GM23248 (cell line): ENCODE measurements around the gene ENDOV. TPM values are rescaled to one million over a fixed set of nuclear protein-coding genes. Genes with fewer than 3 reads are reported as not detected.

Source experiments
- DNase-seq: peaks from one replicate; pipeline ENCODE4 v3.0.0-alpha.2; 2015
- H2AFZ ChIP-seq: fragments of 200-600 bp; sonication (generic); 2 replicates; pipeline ENCODE4 v1.6.1; 2016; ENCODE audit warnings: antibody characterized with exemption
- H3F3A ChIP-seq: fragments of 200-600 bp; sonication (generic); 2 replicates; pipeline ENCODE4 v1.6.1; 2016; ENCODE audit warnings: mild to moderate bottlenecking, antibody characterized with exemption, mixed run types; ENCODE audit not compliant: insufficient read depth
- H3K27ac ChIP-seq: fragments of 200-600 bp; sonication (generic); 2 replicates; pipeline ENCODE4 v1.5.1; 2016; ENCODE audit warnings: mild to moderate bottlenecking
- H3K27me3 ChIP-seq: fragments of 200-600 bp; sonication (generic); replicated peaks from 2 replicates; pipeline ENCODE4 v1.6.1; 2016; ENCODE audit warnings: mild to moderate bottlenecking; ENCODE audit not compliant: insufficient read depth
- H3K36me3 ChIP-seq: fragments of 200-600 bp; sonication (generic); 2 replicates; pipeline ENCODE4 v1.6.1; 2016; ENCODE audit warnings: low read depth, mild to moderate bottlenecking
- H3K4me1 ChIP-seq: fragments of 200-600 bp; sonication (generic); 2 replicates; pipeline ENCODE4 v1.6.1; 2016; ENCODE audit warnings: mild to moderate bottlenecking; ENCODE audit not compliant: insufficient read depth
- H3K4me2 ChIP-seq: fragments of 200-600 bp; sonication (generic); one replicate; pipeline ENCODE4 v1.6.1; 2016; ENCODE audit warnings: mild to moderate bottlenecking; ENCODE audit not compliant: unreplicated experiment
- H3K4me3 ChIP-seq: fragments of 200-600 bp; sonication (generic); 2 replicates; pipeline ENCODE4 v1.5.1; 2016; ENCODE audit warnings: mild to moderate bottlenecking
- H3K79me2 ChIP-seq: fragments of 200-600 bp; sonication (generic); 2 replicates; pipeline ENCODE4 v1.6.1; 2016; ENCODE audit warnings: mild to moderate bottlenecking; ENCODE audit not compliant: insufficient read depth
- H3K9ac ChIP-seq: fragments of 200-600 bp; sonication (generic); 2 replicates; pipeline ENCODE4 v1.6.1; 2016; ENCODE audit warnings: mild to moderate bottlenecking
- H3K9me2 ChIP-seq: fragments of 200-600 bp; sonication (generic); 2 replicates; pipeline ENCODE4 v1.6.1; 2016; ENCODE audit warnings: mixed run types, mild to moderate bottlenecking, moderate library complexity; ENCODE audit not compliant: insufficient read depth
- H3K9me3 ChIP-seq: fragments of 200-600 bp; sonication (generic); one replicate; pipeline ENCODE4 v1.6.1; 2017; ENCODE audit warnings: low read depth
- H4K20me1 ChIP-seq: fragments of 200-600 bp; sonication (generic); 2 replicates; pipeline ENCODE4 v1.6.0; 2016; ENCODE audit not compliant: insufficient read depth
- EZH2 ChIP-seq: fragments of 200-600 bp; sonication (generic); IDR thresholded peaks from 2 replicates; pipeline ENCODE4 v1.6.1; 2018; ENCODE audit warnings: antibody characterized with exemption, mild to moderate bottlenecking; ENCODE audit not compliant: insufficient read depth, poor library complexity, severe bottlenecking
- EZH2phosphoT487 ChIP-seq: fragments of 200-600 bp; sonication (generic); IDR thresholded peaks from 2 replicates; pipeline ENCODE4 v1.6.1; 2018; ENCODE audit warnings: antibody characterized with exemption, moderate library complexity, mild to moderate bottlenecking, low read depth; ENCODE audit not compliant: insufficient read depth
- WGBS, 2 experiments: methylation state at CpG; one replicate each; pipeline ENCODE4 v1.1.6; 2015 to 2017; ENCODE audit warnings: low lambda C conversion rate in 2 of 2, low coverage in 1 of 2; ENCODE audit errors: missing lambda C conversion rate in 2 of 2; 5-methylcytosine and 5-hydroxymethylcytosine counted together
- in situ Hi-C: fragments of 300-500 bp; cut with MboI; formaldehyde crosslinking; loops from 2 replicates; pipeline ENCODE4 v1.15.0; 2020
- polyA plus RNA-seq: library from polyadenylated mRNA; unstranded; fragments of >200 nt; fragmentation: Nextera tagmentation; extraction: Ambion mirVana; gene quantifications from 2 replicates; pipeline ENCODE4 v1.2.1, GENCODE V29; 2016
- total RNA-seq: library from RNA; depleted of rRNA; stranded (reverse); fragments of >200 nt; shearing (Covaris generic); gene quantifications from 2 replicates; pipeline ENCODE4 v1.2.3, GENCODE V29; 2014

The ENDOV gene
- total and polyA plus RNA-seq, 2 experiments from 2014 or later, result 25.1 to 25.7 TPM

- WGBS, 2 experiments, result 82 to 89% methylated on average over 9 to 12 of the region's 12 CpGs
- Histone ChIP-seq H3K36me3 (no peaks in the 10 kb centered on the region), H4K20me1 (no peaks in the 10 kb centered on the region)
Measured at GRCh38 chr17:80428363-80428762, 13.4 kb downstream of the ENDOV start.

GRCh38 chr17:80428796-80429195 lies 13.8 kb downstream of the ENDOV start:
- in situ Hi-C loops, result no loop called here
- WGBS, 2 experiments, result 87 to 88% methylated on average over 11 of the region's 11 CpGs
- no peak for DNase-seq
- Histone ChIP-seq H2AFZ (no peak overlapping the region), H3F3A (no peaks in the 10 kb centered on the region), H3K9me3 (no peaks in the 10 kb centered on the region), H3K4me3 (no peak overlapping the region), H3K9me2 (no peaks in the 10 kb centered on the region), H3K4me2 (no peak overlapping the region), H3K4me1 (no peaks in the 10 kb centered on the region), H3K9ac (no peak overlapping the region), H3K79me2 (no peaks in the 10 kb centered on the region), H4K20me1 (no peaks in the 10 kb centered on the region), H3K36me3 (no peaks in the 10 kb centered on the region), H3K27ac (no peak overlapping the region), H3K27me3 (no peaks in the 10 kb centered on the region)
- no peak for TF ChIP-seq EZH2phosphoT487
- TF ChIP-seq EZH2, result no peak

More at GRCh38 chr17:80428363-80428762, 13.4 kb downstream of the ENDOV start:
- Histone ChIP-seq H3K9me2 (no peaks in the 10 kb centered on the region), H3K27me3 (no peaks in the 10 kb centered on the region), H3K4me1 (no peaks in the 10 kb centered on the region), H3K9me3 (no peaks in the 10 kb centered on the region), H3F3A (no peaks in the 10 kb centered on the region), H3K79me2 (no peaks in the 10 kb centered on the region), H2AFZ (no peak overlapping the region), H3K4me3 (no peak overlapping the region), H3K27ac (no peak overlapping the region), H3K9ac (no peak overlapping the region), H3K4me2 (no peak overlapping the region)
- in situ Hi-C loops, result no loop called here
- no peak for TF ChIP-seq EZH2
- TF ChIP-seq EZH2phosphoT487, result no peak
- no peak for DNase-seq

- no peak overlapping the region for H3K4me2 ChIP-seq
- no peaks in the 10 kb centered on the region for H3F3A ChIP-seq
- H3K9ac ChIP-seq, result no peak overlapping the region
- H3K27me3 ChIP-seq, result no peaks in the 10 kb centered on the region
- no peak for DNase-seq
- no peaks in the 10 kb centered on the region for H3K4me1 ChIP-seq
- no peaks in the 10 kb centered on the region for H3K9me3 ChIP-seq
- H3K79me2 ChIP-seq, result no peaks in the 10 kb centered on the region
- no peaks in the 10 kb centered on the region for H3K36me3 ChIP-seq
- TF ChIP-seq EZH2 (no peak), EZH2phosphoT487 (no peak)
- no peaks in the 10 kb centered on the region for H3K9me2 ChIP-seq
- no peaks in the 10 kb centered on the region for H4K20me1 ChIP-seq
- in situ Hi-C loops, result loop anchor here (5.0 kb wide), 1 partner anchor 543 kb away; no protein-coding TSS in a partner anchor
- H2AFZ ChIP-seq, result no peak overlapping the region
- 89 to 91% methylated on average over 33 of the region's 33 CpGs for WGBS, 2 experiments
- H3K4me3 ChIP-seq, result no peak overlapping the region
- H3K27ac ChIP-seq, result no peak overlapping the region
Measured at GRCh38 chr17:80429356-80430275, 14.6 kb downstream of the ENDOV start.

GRCh38 chr17:80430446-80431245 lies 15.7 kb downstream of the ENDOV start:
- Histone ChIP-seq H3K27ac (no peak overlapping the region), H3F3A (no peaks in the 10 kb centered on the region), H3K79me2 (no peaks in the 10 kb centered on the region), H3K4me3 (no peak overlapping the region), H4K20me1 (no peaks in the 10 kb centered on the region), H2AFZ (no peak overlapping the region), H3K4me1 (no peaks in the 10 kb centered on the region), H3K27me3 (no peaks in the 10 kb centered on the region), H3K9me3 (no peaks in the 10 kb centered on the region), H3K4me2 (no peak overlapping the region), H3K9me2 (no peaks in the 10 kb centered on the region), H3K36me3 (no peaks in the 10 kb centered on the region), H3K9ac (no peak overlapping the region)
- TF ChIP-seq EZH2 (no peak), EZH2phosphoT487 (no peak)
- WGBS, 2 experiments, result 81 to 83% methylated on average over 11 to 15 of the region's 15 CpGs
- DNase-seq, result no peak
- in situ Hi-C loops, result loop anchor here (5.0 kb wide), 1 partner anchor 542 kb away; no protein-coding TSS in a partner anchor
